Middle frontal gyrus (tissue), 1 donor: ENCODE data around the gene ELOVL6.

Experiments
- DNase-seq: peaks from one replicate; pipeline ENCODE4 v3.0.0-alpha.2; 2015; ENCODE audit warnings: low spot score; ENCODE audit errors: extremely low spot score

ELOVL6 gene

DNA sequence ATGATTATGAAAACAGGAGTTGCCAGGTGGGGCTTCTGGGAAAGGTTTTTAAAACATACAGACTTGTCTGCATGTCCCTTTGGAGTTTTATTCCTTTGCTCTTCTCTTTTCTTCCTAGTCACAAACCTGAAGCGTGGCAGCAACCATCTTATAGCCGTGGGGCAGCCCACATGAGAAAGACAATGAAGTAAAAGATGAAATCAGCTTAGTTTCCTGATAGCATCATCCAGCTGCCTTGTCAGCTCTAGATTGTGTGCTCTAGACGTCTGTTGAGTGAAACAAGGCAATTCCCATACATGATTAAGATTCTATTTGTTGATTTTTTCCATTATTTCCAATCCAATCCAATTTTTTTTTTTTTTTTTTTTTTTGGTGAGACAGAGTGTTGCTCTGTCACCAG, 68.9 kb downstream of the ELOVL6 start:
- DNase-seq = no peak

- DNase-seq = no peak
Observed at GRCh38 chr4:110128472-110128919, 69.9 kb downstream of the ELOVL6 start.

DNA sequence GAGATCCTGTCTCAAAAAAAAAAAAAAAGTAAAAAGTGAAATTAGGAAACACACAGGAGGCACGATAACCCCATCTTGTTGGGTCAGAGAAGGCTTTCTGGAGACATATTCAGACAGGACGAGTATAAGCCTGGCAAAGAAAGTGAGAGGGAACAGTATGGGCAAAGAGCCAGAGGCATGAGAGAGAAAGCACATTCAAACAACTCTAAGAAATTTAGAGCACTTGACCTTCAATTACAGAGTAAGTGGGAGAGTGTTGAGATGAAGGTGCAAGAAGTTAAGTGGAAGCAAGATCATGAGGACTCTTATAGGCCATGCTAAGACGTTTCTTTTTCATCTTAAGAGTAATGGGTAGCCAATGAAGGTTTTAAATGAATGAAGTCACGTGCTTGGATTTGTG, 70.4 kb downstream of the ELOVL6 start:
- DNase-seq = no peak

DNA sequence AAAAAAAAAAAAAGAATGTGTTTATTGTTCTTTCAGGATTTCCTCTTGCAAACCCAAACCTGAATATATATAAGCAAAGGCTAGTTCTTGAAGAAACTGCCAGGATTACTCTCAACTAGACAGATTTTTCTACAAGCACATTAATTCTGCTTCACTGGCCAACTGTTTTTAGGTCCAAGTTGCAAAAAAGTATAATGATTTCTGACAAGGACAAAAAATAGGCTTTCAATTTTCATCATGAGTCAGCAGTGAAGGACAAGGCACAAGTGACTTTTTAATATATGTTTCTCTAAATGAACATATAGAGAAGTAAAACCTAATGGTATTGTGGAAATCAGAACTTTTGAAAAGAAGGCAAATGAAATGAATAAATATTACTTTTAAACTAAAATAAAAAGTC, 73.7 kb downstream of the ELOVL6 start:
- no peak for DNase-seq

GRCh38 chr4:110122201-110122600, 76.2 kb downstream of the ELOVL6 start:
- DNase-seq = no peak

DNA sequence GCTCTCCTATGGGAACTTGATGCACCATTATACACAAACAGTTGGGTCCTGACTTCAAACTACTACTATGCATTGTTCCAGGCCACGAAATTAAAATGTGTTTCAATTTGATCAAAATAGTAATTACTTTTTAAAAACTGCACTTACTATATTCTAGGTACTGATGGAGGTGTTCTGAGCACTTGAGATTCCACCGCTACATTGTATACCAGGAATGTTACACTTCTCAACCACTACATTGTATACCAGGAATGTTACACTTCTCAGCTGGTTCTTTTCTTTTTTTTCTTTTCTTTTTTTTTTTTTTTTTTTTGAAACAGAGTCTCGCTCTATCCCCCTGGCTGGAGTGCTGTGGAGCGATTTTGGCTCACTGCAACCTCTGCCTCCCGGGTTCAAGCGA, 77.9 kb downstream of the ELOVL6 start:
- no peak for DNase-seq

GRCh38 chr4:110119880-110120279, 78.5 kb downstream of the ELOVL6 start:
- no peak for DNase-seq

GRCh38 chr4:110119337-110119736, 79.1 kb downstream of the ELOVL6 start:
- no peak for DNase-seq

- DNase-seq = no peak
Observed at GRCh38 chr4:110112056-110112455, 86.4 kb downstream of the ELOVL6 start.

DNA sequence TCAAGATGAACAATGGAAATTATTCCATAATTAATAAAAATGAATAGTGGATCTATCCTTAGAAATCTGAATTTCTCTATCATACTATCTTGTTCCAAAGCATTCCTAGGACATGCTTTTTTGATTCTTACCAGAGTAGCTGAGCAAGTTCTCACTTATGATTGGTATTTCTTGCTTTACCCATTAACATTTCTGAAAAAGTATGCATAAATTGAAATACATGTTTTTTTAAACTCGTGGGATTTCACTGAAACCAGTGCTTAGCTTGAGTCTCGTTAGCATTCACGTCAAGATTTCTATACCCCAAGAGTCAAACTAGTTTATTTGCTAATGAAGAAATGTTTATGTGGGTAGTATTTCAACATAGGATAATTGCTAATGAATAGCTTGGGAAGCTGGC, 89.0 kb downstream of the ELOVL6 start:
- DNase-seq = no peak

DNA sequence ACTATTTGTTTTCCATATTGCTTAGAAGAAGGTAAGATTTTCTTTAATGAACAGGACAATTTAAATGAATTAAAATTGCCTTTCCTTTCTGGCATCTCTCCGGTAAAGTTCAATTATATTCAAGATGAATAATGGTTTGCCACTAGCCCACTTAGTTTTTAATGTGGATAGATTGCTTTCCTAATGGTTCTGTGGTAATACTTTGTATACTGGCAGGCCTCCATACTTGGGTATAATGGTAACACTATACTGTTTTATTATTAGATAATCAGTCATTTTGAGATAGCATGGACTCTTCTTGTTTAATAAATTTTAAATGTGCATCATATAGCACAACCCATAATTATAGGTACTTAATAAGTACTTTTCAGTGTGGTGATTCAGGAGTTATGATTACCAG, 89.5 kb downstream of the ELOVL6 start:
- DNase-seq = no peak

DNA sequence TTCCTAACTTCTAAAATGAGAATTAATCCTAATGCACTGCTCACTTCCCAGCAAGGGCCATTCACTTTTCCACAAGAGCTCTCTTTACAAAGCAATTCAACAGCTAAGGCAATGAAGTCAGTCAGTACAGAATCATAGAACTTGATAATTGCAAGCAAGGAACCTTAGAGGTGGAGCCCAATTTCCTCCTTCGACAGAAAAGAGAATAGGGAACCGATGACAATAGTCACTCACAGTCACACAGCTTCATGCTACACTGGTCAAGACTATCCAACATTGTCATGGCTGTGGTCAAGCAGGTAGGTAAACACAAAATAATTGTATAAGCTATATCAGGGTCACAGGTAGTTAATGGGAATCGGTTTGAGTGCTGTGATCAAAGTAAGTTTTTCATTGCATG, 90.0 kb downstream of the ELOVL6 start:
- DNase-seq = no peak

GRCh38 chr4:110107866-110108265, 90.5 kb downstream of the ELOVL6 start:
- no peak for DNase-seq

- no peak for DNase-seq
Observed at GRCh38 chr4:110106931-110107296, 91.5 kb downstream of the ELOVL6 start.

DNA sequence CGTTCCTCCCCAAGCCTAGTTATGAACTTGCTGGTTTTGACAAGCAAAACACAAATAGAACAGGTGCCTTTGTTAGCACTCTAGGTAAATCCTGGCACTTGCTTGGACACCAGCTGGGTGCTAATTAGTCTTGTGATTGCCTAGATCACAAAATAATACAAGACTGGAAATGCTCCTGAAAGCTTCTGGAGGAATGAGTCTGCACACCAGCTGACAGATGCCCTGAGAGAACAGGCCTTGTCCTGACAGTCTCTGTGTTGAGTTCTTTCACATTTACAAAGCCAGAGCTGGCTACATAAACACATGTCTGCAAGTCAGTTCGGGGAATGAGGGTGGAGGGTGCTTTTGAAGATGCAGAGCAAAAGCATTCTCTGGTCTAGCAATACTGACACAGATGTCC, 93.8 kb downstream of the ELOVL6 start:
- DNase-seq = no peak

DNA sequence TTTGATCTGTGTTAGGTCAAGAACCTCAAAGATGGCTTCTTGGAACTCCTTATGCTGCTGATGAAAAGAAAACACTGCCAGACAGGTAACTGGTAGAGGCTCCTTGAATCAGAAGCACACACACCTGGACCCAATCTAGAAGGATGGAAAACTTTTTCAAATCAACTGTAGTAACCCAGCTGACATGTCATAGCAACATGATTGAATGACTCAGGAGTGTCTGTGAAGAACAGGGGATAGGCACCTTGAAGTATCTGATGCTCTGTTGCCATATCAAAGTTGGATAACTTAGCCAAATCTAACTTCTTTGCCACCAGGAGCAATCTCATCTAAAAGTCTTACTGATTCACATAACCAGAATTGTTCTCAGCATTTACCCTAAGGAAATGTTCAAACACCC, 98.8 kb downstream of the ELOVL6 start:
- no peak for DNase-seq

DNA sequence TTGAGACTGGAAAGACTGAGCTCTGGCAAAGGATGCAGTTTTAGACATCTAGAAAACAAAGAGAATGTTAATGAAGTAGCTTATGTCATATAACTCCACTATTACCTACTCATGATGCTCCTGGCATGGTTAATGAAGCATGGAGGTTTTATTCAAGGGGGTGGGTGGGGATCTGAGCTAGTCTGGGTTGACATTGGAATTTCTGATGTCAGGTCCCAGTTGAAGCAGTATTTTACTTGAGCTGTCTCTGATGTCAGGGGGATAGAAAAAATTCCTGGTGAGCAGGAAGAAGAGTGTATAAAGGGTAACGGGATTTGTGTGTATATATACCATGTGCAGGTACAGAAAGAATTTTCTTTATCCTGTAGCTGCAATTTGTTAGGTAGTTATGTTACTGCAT, 102.0 kb downstream of the ELOVL6 start:
- DNase-seq = no peak

DNA sequence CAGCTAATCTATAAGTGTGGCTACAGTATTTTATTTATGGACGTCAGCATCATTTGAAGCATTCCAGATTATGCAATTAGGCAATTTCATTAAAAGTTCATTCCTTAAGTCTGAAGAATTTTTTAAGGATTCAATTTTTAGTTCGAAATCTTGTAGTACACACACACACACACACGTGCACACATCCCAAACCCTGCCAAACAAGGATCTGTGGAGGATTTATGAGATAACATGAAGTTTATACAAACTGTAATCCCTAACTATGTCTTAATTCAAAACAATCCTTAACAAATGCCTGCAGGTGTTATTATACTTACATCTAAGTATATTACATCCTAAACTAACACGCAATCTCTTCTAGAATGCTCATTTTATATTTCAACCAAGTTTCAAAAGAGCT, 105.8 kb downstream of the ELOVL6 start:
- no peak for DNase-seq

GRCh38 chr4:110091434-110092140, 106.8 kb downstream of the ELOVL6 start:
- no peak for DNase-seq

- DNase-seq = no peak
Observed at GRCh38 chr4:110088670-110089069, 109.7 kb downstream of the ELOVL6 start.

DNA sequence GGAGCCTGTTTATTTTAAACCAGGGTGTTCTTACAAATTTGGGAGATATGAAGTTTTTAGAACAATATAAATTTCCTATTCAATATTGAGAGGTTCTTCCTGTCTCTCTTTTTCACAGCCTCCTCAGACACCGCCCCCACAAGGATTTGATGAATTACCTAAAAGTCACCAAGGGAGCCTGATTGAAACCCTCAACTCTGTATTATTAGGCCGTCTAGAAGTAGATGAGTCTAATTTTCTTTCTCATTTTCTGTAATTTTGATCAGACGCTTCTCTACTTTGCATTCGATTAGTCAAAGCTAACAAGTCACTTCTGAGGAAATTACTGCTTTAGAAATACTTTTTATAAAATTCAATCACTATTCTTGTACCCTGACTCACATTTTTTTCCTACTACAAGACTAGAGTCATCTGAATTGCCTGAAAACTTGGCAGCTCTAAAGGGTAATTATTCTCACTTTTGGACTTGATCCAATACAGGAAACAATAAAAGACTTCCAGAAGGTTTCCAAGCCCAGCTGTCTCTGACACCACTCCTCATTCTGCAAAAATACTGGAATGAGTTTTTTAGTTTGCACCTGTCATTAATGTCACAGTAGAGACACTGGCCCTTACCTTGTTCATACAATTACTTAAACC, 111.2 kb downstream of the ELOVL6 start:
- no peak for DNase-seq

DNA sequence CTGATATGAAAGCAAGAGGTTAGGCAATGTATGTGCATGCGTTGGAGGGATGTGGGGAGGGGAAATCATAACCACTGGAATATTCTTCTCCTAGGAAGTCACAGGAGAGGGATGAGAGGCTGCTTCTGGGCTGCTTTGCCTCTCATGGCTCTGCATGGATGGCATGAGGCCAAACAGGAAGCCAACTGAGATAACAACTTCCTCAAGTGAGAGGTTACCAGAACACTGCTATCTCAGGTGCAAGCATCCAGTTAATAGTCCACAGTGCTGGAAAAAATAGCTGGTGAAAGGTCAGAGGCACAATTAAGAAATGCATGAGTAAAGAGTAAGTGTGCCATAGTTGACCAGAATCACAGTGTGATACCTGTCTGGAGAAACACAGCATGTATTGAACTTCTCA, 113.3 kb downstream of the ELOVL6 start:
- DNase-seq = no peak

DNA sequence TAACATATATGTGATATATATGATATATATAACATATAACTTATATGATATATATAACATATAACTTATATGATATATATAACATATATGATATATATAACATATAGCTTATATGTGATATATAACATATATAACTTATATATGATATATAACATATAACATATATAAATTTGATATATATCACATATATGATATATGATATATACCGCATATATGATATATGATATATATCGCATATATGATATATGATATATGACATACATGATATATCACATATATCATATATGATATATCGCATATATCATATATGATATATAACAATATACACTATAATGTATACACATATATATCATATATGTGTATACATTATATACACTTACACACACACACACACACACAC, 114.3 kb downstream of the ELOVL6 start:
- DNase-seq = no peak
